ENCODE measurements around the gene VRK3. TPM values are rescaled to one million over a fixed set of nuclear protein-coding genes. Genes with fewer than 3 reads are reported as not detected.

VRK3 gene
- total RNA-seq, 3 donors from 2014 or later (not counting 1 experiment from before 2014, with no cell fraction given), result 82.7 to 105 (median 93.7) TPM

DNA sequence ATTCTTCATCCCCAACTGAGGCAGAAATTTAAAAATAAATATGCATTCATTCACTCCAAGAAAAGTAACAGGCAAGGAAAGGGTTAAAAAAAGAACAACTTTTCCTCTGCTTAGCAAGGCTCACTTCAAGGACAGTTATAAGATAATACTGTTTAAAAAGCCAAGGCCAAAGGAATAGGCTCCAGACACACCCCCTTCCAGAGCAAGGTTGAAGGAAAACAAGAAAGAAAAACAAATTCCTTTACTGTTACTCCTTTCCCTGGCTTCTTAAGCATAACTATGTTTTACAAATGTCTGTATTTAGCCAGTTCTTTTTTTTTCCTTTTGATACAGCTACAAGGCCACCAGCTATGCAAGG lies 72.7 kb downstream of the VRK3 start:
- Mint-ChIP-seq H3K36me3 (no peaks in the 10 kb centered on the region), H3K4me3 (no peak overlapping the region), H3K27ac (no peak overlapping the region), H3K4me1 (peaks cover 9 to 12% of the 10 kb centered on the region in 2 donors), H3K27me3 (ENCODE audit: low read depth in 2 of 2) (peaks cover 29 to 32% of the 10 kb centered on the region in 2 donors), H3K9me3 (no peaks in the 10 kb centered on the region)
- ATAC-seq (no peak), DNase-seq (no peak)
- H3K27ac ChIP-seq (ENCODE audit: low read length), result no peak overlapping the region
- H3K27me3 ChIP-seq (ENCODE audit: control insufficient read depth, insufficient read depth, low read length), result no peaks in the 10 kb centered on the region
- H3K4me1 ChIP-seq (ENCODE audit: control insufficient read depth, insufficient read depth, low read length), result no peaks in the 10 kb centered on the region
- TF ChIP-seq, protein P1, sequence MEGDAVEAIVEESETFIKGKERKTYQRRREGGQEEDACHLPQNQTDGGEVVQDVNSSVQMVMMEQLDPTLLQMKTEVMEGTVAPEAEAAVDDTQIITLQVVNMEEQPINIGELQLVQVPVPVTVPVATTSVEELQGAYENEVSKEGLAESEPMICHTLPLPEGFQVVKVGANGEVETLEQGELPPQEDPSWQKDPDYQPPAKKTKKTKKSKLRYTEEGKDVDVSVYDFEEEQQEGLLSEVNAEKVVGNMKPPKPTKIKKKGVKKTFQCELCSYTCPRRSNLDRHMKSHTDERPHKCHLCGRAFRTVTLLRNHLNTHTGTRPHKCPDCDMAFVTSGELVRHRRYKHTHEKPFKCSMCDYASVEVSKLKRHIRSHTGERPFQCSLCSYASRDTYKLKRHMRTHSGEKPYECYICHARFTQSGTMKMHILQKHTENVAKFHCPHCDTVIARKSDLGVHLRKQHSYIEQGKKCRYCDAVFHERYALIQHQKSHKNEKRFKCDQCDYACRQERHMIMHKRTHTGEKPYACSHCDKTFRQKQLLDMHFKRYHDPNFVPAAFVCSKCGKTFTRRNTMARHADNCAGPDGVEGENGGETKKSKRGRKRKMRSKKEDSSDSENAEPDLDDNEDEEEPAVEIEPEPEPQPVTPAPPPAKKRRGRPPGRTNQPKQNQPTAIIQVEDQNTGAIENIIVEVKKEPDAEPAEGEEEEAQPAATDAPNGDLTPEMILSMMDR (IDR thresholded peaks at IDR 0.05), result no peak
- H3K36me3 ChIP-seq (ENCODE audit: control insufficient read depth, insufficient read depth, low read length), result no peaks in the 10 kb centered on the region
- no peak overlapping the region for H3K4me3 ChIP-seq (ENCODE audit: low read length)
- intact Hi-C loops (cut with micrococcal nuclease), result no loop called here
- H3K9me3 ChIP-seq (ENCODE audit: control insufficient read depth, insufficient read depth, low read length), result no peaks in the 10 kb centered on the region

DNA sequence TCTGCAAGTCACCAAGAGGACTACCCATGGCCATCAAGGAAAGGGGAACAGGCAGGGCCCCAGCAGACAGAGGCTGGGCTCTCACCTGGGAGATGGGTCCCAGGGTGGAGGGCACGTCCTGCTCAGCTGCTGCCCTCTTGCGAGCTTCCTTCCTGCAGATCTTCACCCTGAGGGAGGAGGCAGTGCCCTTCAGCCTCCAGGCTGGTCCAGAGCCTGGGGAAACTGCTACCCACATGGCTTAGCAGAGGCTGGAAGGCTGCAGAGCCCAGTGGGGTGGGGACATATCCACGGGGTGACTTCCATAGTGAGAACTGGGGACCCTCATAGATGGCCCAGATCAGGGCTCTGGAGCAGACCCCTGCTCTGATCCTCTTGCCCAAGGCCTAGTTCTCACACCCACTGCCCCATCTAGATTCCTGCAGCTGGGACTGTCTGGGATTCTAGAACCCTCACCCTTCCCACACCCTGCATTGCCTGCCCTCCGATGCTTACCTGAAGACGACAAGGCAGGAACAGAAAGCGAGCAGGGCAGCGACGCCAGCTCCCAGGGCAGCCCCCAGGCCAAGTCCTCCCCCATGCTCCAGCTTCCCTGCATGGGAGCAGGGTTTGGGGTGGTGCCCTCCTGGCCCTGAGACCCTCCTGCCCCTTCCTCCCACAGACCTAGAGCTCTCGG lies 73.2 kb downstream of the VRK3 start:
- no peaks in the 10 kb centered on the region for H3K4me1 ChIP-seq (ENCODE audit: control insufficient read depth, insufficient read depth, low read length)
- no peak overlapping the region for H3K4me3 ChIP-seq (ENCODE audit: low read length)
- H3K36me3 ChIP-seq (ENCODE audit: control insufficient read depth, insufficient read depth, low read length), result no peaks in the 10 kb centered on the region
- TF ChIP-seq, protein P1 (IDR thresholded peaks at IDR 0.05), result no peak
- Mint-ChIP-seq H3K36me3 (no peaks in the 10 kb centered on the region), H3K27ac (no peak overlapping the region), H3K27me3 (ENCODE audit: low read depth in 2 of 2) (peaks cover 29 to 32% of the 10 kb centered on the region in 2 donors), H3K4me1 (peaks cover 9 to 12% of the 10 kb centered on the region in 2 donors), H3K4me3 (no peak overlapping the region), H3K9me3 (no peaks in the 10 kb centered on the region)
- WGBS (ENCODE audit: insufficient coverage), result 90% methylated on average over 9 of the region's 9 CpGs
- ATAC-seq (no peak), DNase-seq (no peak)
- H3K9me3 ChIP-seq (ENCODE audit: control insufficient read depth, insufficient read depth, low read length), result no peaks in the 10 kb centered on the region
- H3K27me3 ChIP-seq (ENCODE audit: control insufficient read depth, insufficient read depth, low read length), result no peaks in the 10 kb centered on the region
- intact Hi-C loops (cut with micrococcal nuclease), result no loop called here
- H3K27ac ChIP-seq (ENCODE audit: low read length), result no peak overlapping the region

DNA sequence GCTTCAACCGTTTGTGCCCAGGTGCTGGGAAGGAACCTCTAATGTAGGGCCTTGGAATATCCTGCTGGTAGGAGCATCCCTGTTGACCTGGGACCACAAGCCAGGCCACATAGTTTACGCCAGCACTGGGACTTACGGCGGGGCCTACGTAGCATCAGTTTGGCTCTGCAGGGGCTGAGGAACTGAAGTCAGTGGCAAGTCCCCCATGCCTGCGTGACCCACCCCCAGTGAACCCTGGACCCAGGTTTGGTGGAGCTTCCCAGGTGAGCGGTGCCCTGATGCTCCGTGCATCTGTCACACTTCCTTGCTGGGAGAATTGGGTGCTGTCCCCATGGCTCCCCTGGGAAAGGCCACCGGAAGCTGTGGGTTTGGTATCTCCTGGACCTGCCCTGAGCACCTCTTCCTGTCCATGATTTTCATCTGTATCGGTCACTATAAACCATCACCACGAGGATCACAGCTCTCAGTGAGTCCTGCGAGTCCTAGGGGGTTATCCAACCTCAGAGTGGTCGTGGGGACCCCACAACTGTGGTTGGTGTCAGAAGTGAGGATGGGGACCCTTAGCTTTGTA lies 74.1 kb downstream of the VRK3 start:
- Mint-ChIP-seq H3K36me3 (no peaks in the 10 kb centered on the region), H3K27ac (no peak overlapping the region), H3K4me3 (no peak overlapping the region), H3K27me3 (ENCODE audit: low read depth in 2 of 2) (peaks cover 29 to 32% of the 10 kb centered on the region in 2 donors), H3K9me3 (no peaks in the 10 kb centered on the region), H3K4me1 (peaks cover 9 to 12% of the 10 kb centered on the region in 2 donors)
- H3K27me3 ChIP-seq (ENCODE audit: control insufficient read depth, insufficient read depth, low read length), result no peaks in the 10 kb centered on the region
- WGBS (ENCODE audit: insufficient coverage), result 84% methylated on average over 13 of the region's 13 CpGs
- intact Hi-C loops (cut with micrococcal nuclease), result no loop called here
- H3K27ac ChIP-seq (ENCODE audit: low read length), result no peak overlapping the region
- ATAC-seq (no peak), DNase-seq (no peak)
- TF ChIP-seq, protein P1 (IDR thresholded peaks at IDR 0.05), result no peak
- H3K4me1 ChIP-seq (ENCODE audit: control insufficient read depth, insufficient read depth, low read length), result no peaks in the 10 kb centered on the region
- no peak overlapping the region for H3K4me3 ChIP-seq (ENCODE audit: low read length)
- no peaks in the 10 kb centered on the region for H3K36me3 ChIP-seq (ENCODE audit: control insufficient read depth, insufficient read depth, low read length)
- no peaks in the 10 kb centered on the region for H3K9me3 ChIP-seq (ENCODE audit: control insufficient read depth, insufficient read depth, low read length)

DNA sequence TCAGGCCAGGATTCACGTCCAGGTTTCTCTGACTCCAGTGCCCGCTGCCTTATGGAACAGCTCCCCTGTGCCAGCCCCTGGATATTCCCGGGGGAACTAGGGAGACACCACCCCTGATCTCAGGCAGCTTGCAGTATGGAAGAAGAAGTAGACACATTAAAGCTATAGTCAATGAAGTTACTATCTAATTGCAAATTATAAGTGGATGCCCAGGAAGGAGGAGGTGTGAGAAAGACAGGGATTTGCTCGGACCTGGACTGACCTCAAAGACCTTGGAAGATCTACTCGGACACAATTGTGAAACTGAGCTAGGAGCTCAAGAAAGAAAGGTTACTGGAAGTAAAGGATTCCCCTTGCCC lies 74.6 kb downstream of the VRK3 start:
- TF ChIP-seq, protein P1 (IDR thresholded peaks at IDR 0.05), result no peak
- H3K4me3 Mint-ChIP-seq, result no peak overlapping the region
- no peaks in the 10 kb centered on the region for H3K27me3 ChIP-seq (ENCODE audit: control insufficient read depth, insufficient read depth, low read length)
- H3K36me3 ChIP-seq (ENCODE audit: control insufficient read depth, insufficient read depth, low read length), result no peaks in the 10 kb centered on the region
- peaks cover 9 to 12% of the 10 kb centered on the region in 2 donors for H3K4me1 Mint-ChIP-seq
- peaks cover 29 to 32% of the 10 kb centered on the region in 2 donors for H3K27me3 Mint-ChIP-seq (ENCODE audit: low read depth in 2 of 2)
- no peaks in the 10 kb centered on the region for H3K9me3 Mint-ChIP-seq
- 89% methylated on average over 5 of the region's 5 CpGs for WGBS (ENCODE audit: insufficient coverage)
- no peak for ATAC-seq
- no peak for DNase-seq
- no peaks in the 10 kb centered on the region for H3K36me3 Mint-ChIP-seq
- no peaks in the 10 kb centered on the region for H3K9me3 ChIP-seq (ENCODE audit: control insufficient read depth, insufficient read depth, low read length)
- H3K27ac Mint-ChIP-seq, result no peak overlapping the region
- H3K27ac ChIP-seq (ENCODE audit: low read length), result no peak overlapping the region
- no peak overlapping the region for H3K4me3 ChIP-seq (ENCODE audit: low read length)
- intact Hi-C loops (cut with micrococcal nuclease), result no loop called here
- no peaks in the 10 kb centered on the region for H3K4me1 ChIP-seq (ENCODE audit: control insufficient read depth, insufficient read depth, low read length)
